22Rv1 (cell line): ENCODE measurements around the gene TAGLN2.

Experiments used
- CTCF ChIP-seq: fragments of 450-650 bp; IDR thresholded peaks from 2 replicates; pipeline ENCODE4 v1.5.1; 2017; ENCODE audit warnings: mild to moderate bottlenecking
- ZFX ChIP-seq: fragments of 450-650 bp; IDR thresholded peaks from 2 replicates; pipeline ENCODE4 v1.6.1; 2017; ENCODE audit warnings: antibody characterized with exemption, borderline replicate concordance

GRCh38 chr1:159970932-159971342, 45.6 kb upstream of the TAGLN2 start:
- TF ChIP-seq CTCF, result no peak
- TF ChIP-seq ZFX, result no peak
